Subcutaneous abdominal adipose tissue (tissue), 5 donors: ENCODE measurements around the gene SEPTIN7.

Experiments
- H3K27ac ChIP-seq: one replicate; pipeline ENCODE4 v1.7.0; 2013; ENCODE audit warnings: low read depth, mild to moderate bottlenecking, inconsistent platforms, low read length, moderate library complexity
- H3K27me3 ChIP-seq, 5 donors: one replicate each; pipeline ENCODE4 v1.7.0; 2013; ENCODE audit warnings: low read length in 5 of 5, inconsistent platforms in 1 of 5; ENCODE audit not compliant: control insufficient read depth in 5 of 5, insufficient read depth in 4 of 5
- H3K36me3 ChIP-seq, 5 donors: one replicate each; pipeline ENCODE4 v1.7.0; 2013; ENCODE audit warnings: low read length in 5 of 5; ENCODE audit not compliant: control insufficient read depth in 5 of 5, insufficient read depth in 5 of 5
- H3K4me1 ChIP-seq, 5 donors: one replicate each; pipeline ENCODE4 v1.7.0; 2013; ENCODE audit warnings: low read length in 5 of 5, mild to moderate bottlenecking in 3 of 5, moderate library complexity in 1 of 5; ENCODE audit not compliant: control insufficient read depth in 5 of 5, insufficient read depth in 5 of 5
- H3K4me3 ChIP-seq, 5 donors: one replicate each; pipeline ENCODE4 v1.7.0; 2013; ENCODE audit warnings: low read length in 5 of 5, low read depth in 1 of 5
- H3K9ac ChIP-seq, 5 donors: one replicate each; pipeline ENCODE4 v1.7.0; 2013; ENCODE audit warnings: low read length in 5 of 5, mild to moderate bottlenecking in 4 of 5, moderate library complexity in 3 of 5
- H3K9me3 ChIP-seq, 5 donors: one replicate each; pipeline ENCODE4 v1.7.0; 2013; ENCODE audit warnings: low read length in 5 of 5; ENCODE audit not compliant: control insufficient read depth in 5 of 5
- donor health status: healthy.
- donor health status: healthy.
- donor health status: healthy.
- donor health status: healthy.
- donor health status: healthy.

The SEPTIN7 gene

DNA sequence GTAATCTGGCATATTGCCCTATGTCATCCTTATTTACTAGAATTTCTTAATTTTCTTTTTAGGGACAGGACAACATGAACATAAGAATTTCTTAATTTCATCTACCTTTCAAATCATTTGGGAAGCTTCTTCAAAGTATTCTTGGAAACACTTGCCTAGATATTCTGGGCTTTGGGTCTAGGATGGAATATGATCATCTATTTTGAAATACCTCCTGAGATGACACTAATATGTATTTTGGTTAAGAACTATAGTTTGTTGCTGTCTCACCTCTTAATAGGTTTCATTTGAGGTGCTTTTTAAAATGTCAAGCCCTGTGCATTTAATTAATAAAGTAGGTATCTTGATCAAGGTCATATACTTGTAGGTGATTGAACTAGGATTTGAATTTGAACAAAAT is 49.1 kb downstream of the SEPTIN7 start:
- Histone ChIP-seq H3K36me3 (peaks cover 4 to 8% (median 6%) of the 10 kb centered on the region in 5 donors), H3K9me3 (no peaks in the 10 kb centered on the region), H3K9ac (no peak overlapping the region), H3K27me3 (no peaks in the 10 kb centered on the region), H3K4me3 (no peak overlapping the region), H3K27ac (no peak overlapping the region), H3K4me1 (peaks cover 0 to 3% (median 0%) of the 10 kb centered on the region in 5 donors)
